NCI-H748 (cell line): Measurements from ENCODE around the gene SLIRP.
"Not testable (repeated sequence)": the region's sequence is repeated elsewhere in the genome, so short reads cannot be mapped to it uniquely, and the experiment has no call there.

Source experiments
- DNase-seq: peaks from one replicate; lab custom pipeline; 2025; ENCODE audit not compliant: unreplicated experiment; lab: John Stamatoyannopoulos, UW

Gene SLIRP

GRCh38 chr14:77741438-77741837 is 33.5 kb downstream of the SLIRP start:
- no peak for DNase-seq

GRCh38 chr14:77746064-77746702 is 38.3 kb downstream of the SLIRP start:
- no peak for DNase-seq

DNA sequence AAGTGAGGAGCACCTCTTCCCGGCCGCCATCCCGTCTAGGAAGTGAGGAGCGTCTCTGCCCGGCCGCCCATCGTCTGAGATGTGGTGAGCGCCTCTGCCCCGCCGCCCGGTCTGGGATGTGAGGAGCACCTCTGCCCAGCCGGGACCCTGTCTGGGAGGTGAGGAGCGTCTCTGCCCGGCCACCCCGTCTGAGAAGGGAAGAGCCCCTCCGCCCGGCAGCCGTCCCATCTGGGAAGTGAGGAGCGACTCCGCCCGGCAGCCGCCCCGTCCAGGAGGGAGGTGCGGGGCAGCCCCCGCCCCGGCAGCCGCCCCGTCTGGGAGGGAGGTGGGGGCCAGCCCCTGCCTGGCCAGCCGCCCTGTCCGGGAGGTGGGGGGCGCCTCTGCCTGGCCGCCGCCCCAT is 39.5 kb downstream of the SLIRP start:
- DNase-seq = not testable (repeated sequence)

GRCh38 chr14:77752266-77752665 is 44.4 kb downstream of the SLIRP start:
- no peak for DNase-seq

DNA sequence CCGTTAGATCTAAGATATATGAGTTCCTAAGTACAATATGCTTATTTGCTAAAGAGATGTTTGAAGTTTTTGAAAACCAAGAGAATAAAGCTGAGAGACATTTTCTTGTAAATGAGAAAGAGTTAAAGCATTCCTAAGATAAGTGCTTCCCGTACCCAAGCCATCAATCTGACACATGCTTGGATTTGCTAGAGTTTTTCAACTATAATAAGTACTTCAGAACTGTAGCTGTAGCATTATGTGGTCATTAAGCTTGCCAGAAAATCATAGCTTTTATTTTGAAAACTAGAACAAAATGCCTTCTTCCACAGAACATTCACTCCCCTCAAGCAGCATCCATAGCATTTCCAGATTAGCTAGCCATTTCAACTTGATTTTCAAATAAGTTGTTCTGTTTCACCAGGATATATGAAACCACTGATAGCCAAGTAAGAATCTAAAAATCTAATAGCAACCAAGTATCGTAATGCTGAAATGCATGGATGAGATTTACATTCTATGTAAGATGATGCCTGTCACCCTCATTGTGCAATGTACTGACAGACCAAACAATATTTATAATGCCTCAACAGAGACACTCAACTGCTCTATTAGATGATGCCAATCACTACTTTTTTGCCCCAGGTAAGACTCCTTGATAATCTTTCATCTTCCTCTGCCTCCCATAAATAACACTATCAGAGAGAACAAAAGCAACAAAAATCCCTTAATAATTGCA is 45.1 kb downstream of the SLIRP start:
- no peak for DNase-seq

GRCh38 chr14:77760381-77761204 is 52.7 kb downstream of the SLIRP start, which contains the start of gene SNW1:
TSS of gene SNW1 (minus strand) at chr14:77761156. CDS start at chr14:77761127, 29 bp downstream.
- DNase-seq = peak; percentile 97

- peak; percentile 36 for DNase-seq
These were observed 53.5 kb downstream of the SLIRP start for GRCh38 chr14:77761205-77761931.

DNA sequence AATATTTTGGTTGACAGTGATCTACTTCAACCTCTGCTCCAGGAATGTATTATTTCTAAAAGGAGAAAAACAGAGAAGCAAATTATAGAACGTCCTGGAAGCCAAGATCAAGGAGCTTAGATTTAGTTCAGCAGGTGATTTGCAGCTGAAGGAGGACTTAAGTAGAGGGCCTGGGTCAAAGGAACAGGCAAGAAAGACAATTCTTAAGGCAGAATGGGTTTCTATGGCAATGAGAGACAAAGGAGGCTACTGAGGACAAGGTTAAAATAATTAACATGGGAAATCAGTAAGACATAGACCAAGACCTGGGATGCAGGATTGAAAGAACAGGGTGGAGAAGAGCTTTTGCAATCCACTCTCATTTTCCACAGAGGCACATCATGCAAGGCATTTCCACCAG is 55.4 kb downstream of the SLIRP start:
- DNase-seq = no peak

GRCh38 chr14:77763978-77764377 is 56.1 kb downstream of the SLIRP start:
- DNase-seq = no peak
